MCF 10A (cell line): Measurements from ENCODE around the gene POFUT2. TPM values are rescaled to one million over a fixed set of nuclear protein-coding genes. Genes with fewer than 3 reads are reported as not detected.
A peak's percentile ranks its signal among the peaks of the same experiment; 100 is the strongest.

Experiments
- BruUV-seq: library from RNA; stranded (reverse); fragments of 400-500 nt; replicated peaks from 2 replicates; lab custom pipeline; 2021; lab: Mats Ljungman, UMichigan
- CTCF ChIA-PET: fragments of 300-600 bp; sonication (Branson Sonifier 250); formaldehyde crosslinking; extraction: SDS; loops from one replicate; lab custom pipeline; 2021; ENCODE audit warnings: antibody characterized with exemption, inconsistent platforms; lab: Yijun Ruan, JAX
- POLR2A ChIA-PET: fragments of 300-600, 350-650 bp; sonication (Branson Sonifier 250); formaldehyde crosslinking; extraction: SDS; loops from one replicate; lab custom pipeline; 2020; ENCODE audit warnings: antibody characterized with exemption, inconsistent platforms; lab: Yijun Ruan, JAX
- DNase-seq: peaks from one replicate; pipeline ENCODE4 v3.0.0-alpha.2; 2018; ENCODE audit not compliant: unreplicated experiment
- H3K27ac Mint-ChIP-seq: one replicate; pipeline ENCODE4 v1.8.0; 2022; ENCODE audit warnings: mild to moderate bottlenecking, low read depth, mixed read lengths; ENCODE audit not compliant: unreplicated experiment
- H3K27me3 Mint-ChIP-seq: one replicate; pipeline ENCODE4 v1.8.0; 2022; ENCODE audit warnings: mixed read lengths; ENCODE audit not compliant: insufficient read depth, unreplicated experiment
- H3K36me3 Mint-ChIP-seq: one replicate; pipeline ENCODE4 v1.8.0; 2022; ENCODE audit warnings: mild to moderate bottlenecking, moderate library complexity, mixed read lengths; ENCODE audit not compliant: insufficient read depth, unreplicated experiment
- H3K4me1 Mint-ChIP-seq: one replicate; pipeline ENCODE4 v1.8.0; 2022; ENCODE audit warnings: mixed read lengths; ENCODE audit not compliant: insufficient read depth, unreplicated experiment
- H3K4me3 Mint-ChIP-seq: one replicate; pipeline ENCODE4 v1.8.0; 2022; ENCODE audit warnings: mild to moderate bottlenecking, moderate library complexity, mixed read lengths; ENCODE audit not compliant: unreplicated experiment
- H3K9me3 Mint-ChIP-seq: one replicate; pipeline ENCODE4 v1.8.0; 2022; ENCODE audit warnings: mixed read lengths; ENCODE audit not compliant: unreplicated experiment
- CTCF ChIP-seq: fragments of 200-600 bp; IDR thresholded peaks from one replicate; pipeline ENCODE4 v1.8.0; 2022; ENCODE audit warnings: antibody characterized with exemption, mild to moderate bottlenecking; ENCODE audit not compliant: unreplicated experiment
- intact Hi-C: fragments of 100-400 bp; cut with micrococcal nuclease; formaldehyde crosslinking; loops from 2 replicates; pipeline ENCODE4 v1.14.1; 2022
- total RNA-seq: library from RNA; stranded (reverse); gene quantifications from 2 replicates; pipeline ENCODE4 v1.2.3, GENCODE V29; 2022

The POFUT2 gene
- total RNA-seq, 1 experiment from 2014 or later, result 25.2 TPM

GRCh38 chr21:45223236-45224185 lies 64.2 kb downstream of the POFUT2 start:
- H3K36me3 Mint-ChIP-seq, result peaks cover 9% of the 10 kb centered on the region
- no peak overlapping the region for H3K4me3 Mint-ChIP-seq
- ChIA-PET POLR2A (no interaction called here), CTCF (interaction anchor here (1.2 kb wide), 1 partner anchor 82 kb away, joined by 4 read pairs; no protein-coding TSS in a partner anchor)
- no peaks in the 10 kb centered on the region for H3K27me3 Mint-ChIP-seq
- peaks cover 3% of the 10 kb centered on the region for H3K9me3 Mint-ChIP-seq
- intact Hi-C loops, result no loop called here
- no peak for TF ChIP-seq CTCF
- no TSS peak for BruUV-seq
- no peak for DNase-seq
- H3K4me1 Mint-ChIP-seq, result peaks cover 11% of the 10 kb centered on the region
- H3K27ac Mint-ChIP-seq, result no peak overlapping the region

GRCh38 chr21:45222001-45222400 lies 65.7 kb downstream of the POFUT2 start:
- intact Hi-C loops, result no loop called here
- no TSS peak for BruUV-seq
- peaks cover 9% of the 10 kb centered on the region for H3K36me3 Mint-ChIP-seq

GRCh38 chr21:45220714-45221490 lies 66.8 kb downstream of the POFUT2 start:
- Mint-ChIP-seq H3K4me1 (no peaks in the 10 kb centered on the region), H3K4me3 (no peak overlapping the region), H3K27me3 (no peaks in the 10 kb centered on the region), H3K9me3 (peaks cover 12% of the 10 kb centered on the region), H3K36me3 (peaks cover 9% of the 10 kb centered on the region), H3K27ac (no peak overlapping the region)
- ChIA-PET POLR2A (no interaction called here), CTCF (interaction anchor here (1.3 kb wide), 1 partner anchor 80 kb away, joined by 4 read pairs; no protein-coding TSS in a partner anchor)
- TF ChIP-seq CTCF, result no peak
- BruUV-seq, result no TSS peak
- no peak for DNase-seq
- intact Hi-C loops, result no loop called here

More at GRCh38 chr21:45222001-45222400, 65.7 kb downstream of the POFUT2 start:
- CTCF ChIA-PET, result no interaction called here
- no peak overlapping the region for H3K27ac Mint-ChIP-seq
- POLR2A ChIA-PET, result no interaction called here
- H3K27me3 Mint-ChIP-seq, result no peaks in the 10 kb centered on the region
- TF ChIP-seq CTCF, result no peak
- H3K4me3 Mint-ChIP-seq, result no peak overlapping the region
- peaks cover 12% of the 10 kb centered on the region for H3K9me3 Mint-ChIP-seq
- DNase-seq, result no peak
- H3K4me1 Mint-ChIP-seq, result no peaks in the 10 kb centered on the region

- Mint-ChIP-seq H3K36me3 (peaks cover 9% of the 10 kb centered on the region), H3K9me3 (peaks cover 12% of the 10 kb centered on the region), H3K4me1 (no peaks in the 10 kb centered on the region), H3K27me3 (no peaks in the 10 kb centered on the region), H3K27ac (no peak overlapping the region), H3K4me3 (no peak overlapping the region)
- DNase-seq, result peak; percentile 29
- ChIA-PET POLR2A (interaction anchor here (0.7 kb wide), 2 partner anchors 10 to 416 kb away, joined by 3 to 4 read pairs; no protein-coding TSS in a partner anchor), CTCF (interaction anchor here (0.7 kb wide), 1 partner anchor 271 kb away, joined by 3 read pairs; no protein-coding TSS in a partner anchor)
- no TSS peak for BruUV-seq
- intact Hi-C loops, result no loop called here
- TF ChIP-seq CTCF, result no peak
Observed at GRCh38 chr21:45220071-45220481, 67.6 kb downstream of the POFUT2 start.
